ENCODE measurements around the gene AK1. TPM values are rescaled to one million over a fixed set of nuclear protein-coding genes. Genes with fewer than 3 reads are reported as not detected.

Gene AK1
- total and polyA plus RNA-seq, 10 of the 15 experiments (the other 5 are each of a cell fraction or from before 2014, with no cell fraction given): 0.23 to 3.1 (median 1.8) TPM

DNA sequence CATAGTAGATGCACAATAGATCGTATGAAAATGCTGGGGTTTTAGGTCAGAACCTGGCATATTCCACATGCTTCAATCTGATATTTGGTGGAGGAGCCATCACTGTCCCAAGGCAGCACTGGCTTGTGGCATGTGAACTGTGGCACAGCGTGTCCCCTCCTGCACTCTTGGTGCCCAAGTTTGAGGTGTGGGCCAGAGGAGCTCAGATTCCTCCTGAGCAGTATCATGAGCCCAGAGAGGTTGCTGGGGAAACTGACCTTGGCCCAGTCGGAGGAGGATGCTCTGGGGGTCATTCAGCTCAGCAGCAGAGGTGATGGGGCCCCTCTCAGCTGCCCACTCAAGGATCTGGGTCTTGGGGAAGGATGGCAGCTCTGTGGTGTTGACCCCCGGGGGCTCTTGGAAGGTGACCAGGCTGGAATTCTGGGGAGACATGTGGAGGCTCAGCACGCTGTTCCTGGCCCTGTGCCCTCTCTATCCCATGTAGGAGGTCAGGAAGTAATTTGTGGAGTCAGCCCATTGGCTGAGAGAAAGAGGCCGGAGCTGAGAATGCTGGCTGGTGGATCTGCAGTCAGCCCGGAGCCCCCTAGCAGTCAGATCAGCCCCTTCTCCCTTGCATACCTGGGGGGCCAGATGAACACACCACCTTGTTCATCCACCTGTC is 51.1 kb downstream of the AK1 start:
- Histone ChIP-seq H2AFZ (ENCODE audit: control insufficient read depth, low read depth, low read length) (no peak overlapping the region), H3K4me1 (ENCODE audit: control insufficient read depth, insufficient read depth, low read length) (no peaks in the 10 kb centered on the region), H3K79me2 (ENCODE audit: control insufficient read depth, insufficient read depth, low read length) (no peaks in the 10 kb centered on the region), H3K4me2 (ENCODE audit: control insufficient read depth, insufficient read depth) (no peak overlapping the region), H3K27me3 (replicated peaks in 1 of 2; ENCODE audit: control insufficient read depth in 2 of 2, insufficient read depth in 2 of 2, low read length in 1 of 2) (no peaks in the 10 kb centered on the region), H4K20me1 (ENCODE audit: control insufficient read depth, insufficient read depth) (no peaks in the 10 kb centered on the region), H3K36me3 (ENCODE audit: control insufficient read depth in 2 of 2, insufficient read depth in 2 of 2, low read length in 1 of 2) (no peaks in the 10 kb centered on the region), H3K9ac (ENCODE audit: control insufficient read depth, insufficient read depth, low read length) (no peak overlapping the region), H3K27ac (ENCODE audit: control insufficient read depth, insufficient read depth) (no peak overlapping the region), H3K4me3 (no peak overlapping the region), H3K9me3 (replicated peaks; ENCODE audit: control insufficient read depth, insufficient read depth, low read length) (no peaks in the 10 kb centered on the region)
- CTCF ChIA-PET: no interaction called here
- FAIRE-seq: no peak
- in situ Hi-C loops (cut with MboI): no loop called here
- POLR2A ChIA-PET: no interaction called here
- no peak for ATAC-seq
- no peak for TF ChIP-seq ZBED1 (IDR thresholded peaks at IDR 0.05; ENCODE audit: borderline replicate concordance)
- no peak for TF ChIP-seq POLR2A (IDR thresholded peaks at IDR 0.05; ENCODE audit: low read depth, low read length)
- no peak for TF ChIP-seq NR2F1 (conservative IDR thresholded peaks at IDR 0.05)
- RAD21 ChIA-PET (ENCODE audit: unreplicated experiment): no interaction called here
- WGBS (ENCODE audit: insufficient coverage, insufficient replicate concordance, low lambda C conversion rate, missing lambda C conversion rate): 40% methylated on average over 7 of the region's 7 CpGs
- intact Hi-C loops (cut with micrococcal nuclease; ENCODE audit: unreplicated experiment): no loop called here
- no TSS peak for BruUV-seq (replicated peaks)
- SMC1A ChIA-PET (ENCODE audit: uncharacterized antibody, unreplicated experiment): no interaction called here
- DNase-seq (ENCODE audit: low read depth, low spot score): no peak

DNA sequence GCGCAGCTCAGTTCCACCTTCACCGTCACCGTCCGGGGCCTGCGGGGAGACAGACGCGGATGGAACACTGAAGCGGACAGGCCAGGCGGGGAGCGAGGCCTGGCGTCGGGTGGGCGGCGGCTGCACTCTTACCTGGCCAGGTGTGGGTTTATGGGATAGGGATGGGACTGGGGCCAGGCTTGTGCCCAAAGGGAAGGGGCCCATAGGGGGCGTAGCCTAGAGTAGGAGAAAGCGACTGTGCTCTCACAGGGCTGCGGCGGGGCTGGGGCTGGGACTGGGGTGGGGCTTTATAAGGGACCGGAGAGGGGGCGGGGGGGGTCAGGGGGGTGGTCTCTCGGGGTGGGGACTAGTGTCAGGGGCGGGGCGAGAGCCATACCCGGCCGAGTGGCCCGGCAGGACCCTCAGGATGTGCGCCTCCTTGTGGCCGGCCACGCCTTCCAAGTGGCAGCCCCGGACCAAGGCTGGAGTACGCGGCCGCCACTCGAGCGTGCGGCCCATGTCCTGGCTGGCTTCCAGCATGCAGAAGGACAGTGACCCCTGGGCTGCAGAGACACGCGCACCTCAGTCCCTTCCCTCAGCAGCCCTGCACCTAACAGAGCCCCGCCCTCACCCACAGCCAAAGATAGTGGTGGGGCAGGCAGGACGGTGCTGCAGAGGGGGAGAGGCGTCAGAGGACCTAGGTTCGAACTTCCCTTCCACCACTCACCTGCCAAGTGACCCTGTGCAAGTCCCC is 52.0 kb downstream of the AK1 start:
- ChIA-PET SMC1A (ENCODE audit: uncharacterized antibody, unreplicated experiment) (no interaction called here), POLR2A (no interaction called here), RAD21 (ENCODE audit: unreplicated experiment) (interaction anchor here (1.2 kb wide), 1 partner anchor 64 kb away, joined by 3 read pairs; no protein-coding TSS in a partner anchor), CTCF (interaction anchor here (0.6 to 1.2 kb wide), 2 partner anchors 153 to 883 kb away, joined by 3 read pairs; no protein-coding TSS in a partner anchor)
- Histone ChIP-seq H3K27me3 (replicated peaks in 1 of 2; ENCODE audit: control insufficient read depth in 2 of 2, insufficient read depth in 2 of 2, low read length in 1 of 2) (no peaks in the 10 kb centered on the region), H3K27ac (ENCODE audit: control insufficient read depth, insufficient read depth) (no peak overlapping the region), H3K4me2 (ENCODE audit: control insufficient read depth, insufficient read depth) (no peak overlapping the region), H3K4me1 (ENCODE audit: control insufficient read depth, insufficient read depth, low read length) (no peaks in the 10 kb centered on the region), H2AFZ (ENCODE audit: control insufficient read depth, low read depth, low read length) (no peak overlapping the region), H3K79me2 (ENCODE audit: control insufficient read depth, insufficient read depth, low read length) (no peaks in the 10 kb centered on the region), H3K9ac (ENCODE audit: control insufficient read depth, insufficient read depth, low read length) (no peak overlapping the region), H4K20me1 (ENCODE audit: control insufficient read depth, insufficient read depth) (no peaks in the 10 kb centered on the region), H3K9me3 (replicated peaks; ENCODE audit: control insufficient read depth, insufficient read depth, low read length) (no peaks in the 10 kb centered on the region), H3K4me3 (no peak overlapping the region), H3K36me3 (ENCODE audit: control insufficient read depth in 2 of 2, insufficient read depth in 2 of 2, low read length in 1 of 2) (no peaks in the 10 kb centered on the region)
- FAIRE-seq: no peak
- DNase-seq (ENCODE audit: low read depth, low spot score): no peak
- 79% methylated on average over 29 of the region's 42 CpGs for WGBS (ENCODE audit: insufficient coverage, insufficient replicate concordance, low lambda C conversion rate, missing lambda C conversion rate)
- in situ Hi-C loops (cut with MboI): no loop called here
- intact Hi-C loops (cut with micrococcal nuclease; ENCODE audit: unreplicated experiment): no loop called here
- ATAC-seq: peak; percentile 24; the same call in 1 of the 3 replicates
- BruUV-seq (replicated peaks): no TSS peak
- TF ChIP-seq POLR2A (IDR thresholded peaks at IDR 0.05; ENCODE audit: low read depth, low read length) (peak; percentile 35; the same call in 1 of the 2 replicates), RUNX3 (IDR thresholded peaks at IDR 0.05; ENCODE audit: low read length) (no peak)
- TF ChIP-seq, protein P1, sequence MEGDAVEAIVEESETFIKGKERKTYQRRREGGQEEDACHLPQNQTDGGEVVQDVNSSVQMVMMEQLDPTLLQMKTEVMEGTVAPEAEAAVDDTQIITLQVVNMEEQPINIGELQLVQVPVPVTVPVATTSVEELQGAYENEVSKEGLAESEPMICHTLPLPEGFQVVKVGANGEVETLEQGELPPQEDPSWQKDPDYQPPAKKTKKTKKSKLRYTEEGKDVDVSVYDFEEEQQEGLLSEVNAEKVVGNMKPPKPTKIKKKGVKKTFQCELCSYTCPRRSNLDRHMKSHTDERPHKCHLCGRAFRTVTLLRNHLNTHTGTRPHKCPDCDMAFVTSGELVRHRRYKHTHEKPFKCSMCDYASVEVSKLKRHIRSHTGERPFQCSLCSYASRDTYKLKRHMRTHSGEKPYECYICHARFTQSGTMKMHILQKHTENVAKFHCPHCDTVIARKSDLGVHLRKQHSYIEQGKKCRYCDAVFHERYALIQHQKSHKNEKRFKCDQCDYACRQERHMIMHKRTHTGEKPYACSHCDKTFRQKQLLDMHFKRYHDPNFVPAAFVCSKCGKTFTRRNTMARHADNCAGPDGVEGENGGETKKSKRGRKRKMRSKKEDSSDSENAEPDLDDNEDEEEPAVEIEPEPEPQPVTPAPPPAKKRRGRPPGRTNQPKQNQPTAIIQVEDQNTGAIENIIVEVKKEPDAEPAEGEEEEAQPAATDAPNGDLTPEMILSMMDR (IDR thresholded peaks at IDR 0.05 in 2 of 3, conservative IDR thresholded peaks at IDR 0.05 in 1 of 3; ENCODE audit: control insufficient read depth in 2 of 3, extremely low read depth in 1 of 3, insufficient read depth in 1 of 3, low read depth in 3 of 3, low read length in 3 of 3): peak in 1 of 3 experiments; percentile 32; a peak in 1 of 6 replicates

Data from GM12878 (cell line).